Anterior cingulate cortex (tissue), 58 donors: Measurements from ENCODE around the gene LIPF.
A peak's percentile ranks its signal among the peaks of the same experiment; 100 is the strongest.
"Not testable (repeated sequence)": the region's sequence is repeated elsewhere in the genome, so short reads cannot be mapped to it uniquely, and the experiment has no call there.

Source experiments
- DNase-seq, 58 donors: peaks; one replicate each; lab custom pipeline; 2025; lab: John Stamatoyannopoulos, UW

LIPF gene

GRCh38 chr10:88664142-88664541, at the start of gene LIPF:
Gene LIPF, plus strand, starts transcription at chr10:88664442. Its CDS starts 2,856 bp downstream, at chr10:88667298.
- no peak for DNase-seq

- peak in 5 of 58 donors; percentile 1 to 5 (median 4) for DNase-seq
These were observed 47.8 kb upstream of the LIPF start for GRCh38 chr10:88616250-88616977.

GRCh38 chr10:88617772-88618300, 46.4 kb upstream of the LIPF start:
- DNase-seq, result no peak

GRCh38 chr10:88618496-88618895, 45.7 kb upstream of the LIPF start:
- DNase-seq, result no peak

GRCh38 chr10:88620441-88620840, 43.8 kb upstream of the LIPF start:
- DNase-seq, result no peak

GRCh38 chr10:88623835-88624234, 40.4 kb upstream of the LIPF start:
- no peak for DNase-seq

- no peak for DNase-seq
These were observed 39.4 kb upstream of the LIPF start for GRCh38 chr10:88624840-88625239.

GRCh38 chr10:88640186-88640585, 24.1 kb upstream of the LIPF start:
- no peak for DNase-seq

- DNase-seq, result no peak
These were observed 22.0 kb upstream of the LIPF start for GRCh38 chr10:88642209-88642608.

GRCh38 chr10:88642963-88643362, 21.3 kb upstream of the LIPF start:
- DNase-seq, result no peak

GRCh38 chr10:88647061-88647615, 17.1 kb upstream of the LIPF start:
- no peak for DNase-seq

GRCh38 chr10:88651101-88651551, 13.1 kb upstream of the LIPF start:
- DNase-seq, result no peak

GRCh38 chr10:88652616-88653015, 11.6 kb upstream of the LIPF start:
- no peak for DNase-seq

- DNase-seq, result no peak
These were observed 6.3 kb upstream of the LIPF start for GRCh38 chr10:88657901-88658300.

- DNase-seq, result no peak
These were observed 4.3 kb upstream of the LIPF start for GRCh38 chr10:88659725-88660597.

- no peak for DNase-seq
These were observed 3.7 kb upstream of the LIPF start for GRCh38 chr10:88660598-88660884.

GRCh38 chr10:88661018-88661417, 3.2 kb upstream of the LIPF start:
- no peak for DNase-seq

- DNase-seq, result no peak
These were observed 2.7 kb upstream of the LIPF start for GRCh38 chr10:88661577-88661976.

GRCh38 chr10:88663153-88663552, 1.1 kb upstream of the LIPF start:
- DNase-seq, result not testable (repeated sequence)

- DNase-seq, result no peak
These were observed 4.2 kb downstream of the LIPF start for GRCh38 chr10:88668465-88668864.

- DNase-seq, result peak in 1 of 58 donors; percentile 2
These were observed 6.3 kb downstream of the LIPF start for GRCh38 chr10:88670497-88670896.
